Subcutaneous adipose tissue (tissue), 4 donors: ENCODE results near the gene NBEAL2. TPM values are rescaled to one million over a fixed set of nuclear protein-coding genes. Genes with fewer than 3 reads are reported as not detected.

Experiments
- total RNA-seq, 4 donors: library from RNA; depleted of rRNA; stranded (reverse); fragments of >200 nt; gene quantifications; one replicate each; pipeline ENCODE4 v1.1.0, GENCODE V29; 2016
- TF ChIP-seq, protein P1 (sequence below): fragments of 450-650 bp; IDR thresholded peaks from one replicate; pipeline ENCODE4 v1.5.1; 2016; ENCODE audit warnings: low read depth, mild to moderate bottlenecking, control low read depth, antibody characterized with exemption, moderate library complexity

The NBEAL2 gene
- total RNA-seq, 4 donors from 2014 or later = 13.4 to 62.2 (median 23.6) TPM

DNA sequence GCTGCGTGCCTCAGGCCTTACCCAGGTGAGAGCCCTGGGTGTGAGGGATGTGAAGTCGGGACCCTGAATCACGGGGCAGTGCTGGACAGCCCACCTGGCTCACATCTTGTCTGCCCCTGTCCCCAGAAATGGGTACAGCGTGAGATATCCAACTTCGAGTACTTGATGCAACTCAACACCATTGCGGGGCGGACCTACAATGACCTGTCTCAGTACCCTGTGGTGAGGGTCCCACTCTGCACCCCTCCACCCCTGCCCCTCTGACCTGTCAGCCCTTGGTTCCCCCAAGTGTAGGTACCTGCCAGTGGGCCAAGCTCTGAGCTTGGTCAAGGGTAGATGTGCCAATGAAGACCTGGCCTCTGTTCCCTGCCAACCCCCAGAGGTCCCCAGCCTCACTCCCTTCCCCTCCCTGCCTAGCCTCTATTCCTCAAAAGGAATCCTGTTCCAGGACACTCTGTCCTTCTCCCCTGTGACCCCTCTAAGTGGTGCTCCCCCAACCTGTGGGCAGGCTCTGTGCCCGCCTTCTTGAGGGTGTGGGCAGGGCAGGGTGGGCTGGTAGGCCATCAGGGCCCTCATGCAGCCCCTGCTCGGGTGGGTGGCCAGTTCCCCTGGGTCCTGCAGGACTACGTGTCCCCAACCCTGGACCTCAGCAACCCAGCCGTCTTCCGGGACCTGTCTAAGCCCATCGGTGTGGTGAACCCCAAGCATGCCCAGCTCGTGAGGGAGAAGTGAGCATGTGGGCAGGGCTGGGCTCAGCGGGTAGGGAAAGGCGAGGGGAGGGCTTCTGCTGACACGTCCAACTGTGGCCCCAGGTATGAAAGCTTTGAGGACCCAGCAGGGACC is 25.1 kb downstream of the NBEAL2 start:
- TF ChIP-seq, protein P1, sequence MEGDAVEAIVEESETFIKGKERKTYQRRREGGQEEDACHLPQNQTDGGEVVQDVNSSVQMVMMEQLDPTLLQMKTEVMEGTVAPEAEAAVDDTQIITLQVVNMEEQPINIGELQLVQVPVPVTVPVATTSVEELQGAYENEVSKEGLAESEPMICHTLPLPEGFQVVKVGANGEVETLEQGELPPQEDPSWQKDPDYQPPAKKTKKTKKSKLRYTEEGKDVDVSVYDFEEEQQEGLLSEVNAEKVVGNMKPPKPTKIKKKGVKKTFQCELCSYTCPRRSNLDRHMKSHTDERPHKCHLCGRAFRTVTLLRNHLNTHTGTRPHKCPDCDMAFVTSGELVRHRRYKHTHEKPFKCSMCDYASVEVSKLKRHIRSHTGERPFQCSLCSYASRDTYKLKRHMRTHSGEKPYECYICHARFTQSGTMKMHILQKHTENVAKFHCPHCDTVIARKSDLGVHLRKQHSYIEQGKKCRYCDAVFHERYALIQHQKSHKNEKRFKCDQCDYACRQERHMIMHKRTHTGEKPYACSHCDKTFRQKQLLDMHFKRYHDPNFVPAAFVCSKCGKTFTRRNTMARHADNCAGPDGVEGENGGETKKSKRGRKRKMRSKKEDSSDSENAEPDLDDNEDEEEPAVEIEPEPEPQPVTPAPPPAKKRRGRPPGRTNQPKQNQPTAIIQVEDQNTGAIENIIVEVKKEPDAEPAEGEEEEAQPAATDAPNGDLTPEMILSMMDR = no peak

DNA sequence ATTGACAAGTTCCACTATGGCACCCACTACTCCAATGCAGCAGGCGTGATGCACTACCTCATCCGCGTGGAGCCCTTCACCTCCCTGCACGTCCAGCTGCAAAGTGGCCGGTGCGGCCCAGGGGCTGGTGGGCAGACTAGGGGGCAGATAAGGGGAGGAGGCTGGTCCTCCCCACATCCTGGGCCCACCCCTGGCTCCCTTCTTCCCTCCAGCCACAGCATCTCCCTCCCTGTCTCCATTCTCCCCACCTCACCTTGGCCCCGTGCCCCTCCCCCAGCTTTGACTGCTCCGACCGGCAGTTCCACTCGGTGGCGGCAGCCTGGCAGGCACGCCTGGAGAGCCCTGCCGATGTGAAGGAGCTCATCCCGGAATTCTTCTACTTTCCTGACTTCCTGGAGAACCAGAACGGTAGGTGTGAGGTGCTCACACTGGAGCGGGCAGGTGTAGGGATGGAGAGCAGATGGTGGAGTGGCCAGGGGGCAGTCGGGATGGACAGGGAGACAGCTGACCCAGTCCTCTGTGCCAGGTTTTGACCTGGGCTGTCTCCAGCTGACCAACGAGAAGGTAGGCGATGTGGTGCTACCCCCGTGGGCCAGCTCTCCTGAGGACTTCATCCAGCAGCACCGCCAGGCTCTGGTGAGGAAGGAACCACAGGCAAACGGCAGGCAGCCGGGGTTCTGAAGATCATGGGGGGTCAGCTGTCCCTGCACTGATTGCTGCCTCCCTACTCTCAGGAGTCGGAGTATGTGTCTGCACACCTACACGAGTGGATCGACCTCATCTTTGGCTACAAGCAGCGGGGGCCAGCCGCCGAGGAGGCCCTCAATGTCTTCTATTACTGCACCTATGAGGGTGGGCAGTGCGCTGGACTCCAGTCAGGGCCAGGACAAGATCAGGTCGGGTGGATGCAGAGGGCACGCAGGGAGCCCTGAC is 26.0 kb downstream of the NBEAL2 start:
- TF ChIP-seq, protein P1 = no peak

DNA sequence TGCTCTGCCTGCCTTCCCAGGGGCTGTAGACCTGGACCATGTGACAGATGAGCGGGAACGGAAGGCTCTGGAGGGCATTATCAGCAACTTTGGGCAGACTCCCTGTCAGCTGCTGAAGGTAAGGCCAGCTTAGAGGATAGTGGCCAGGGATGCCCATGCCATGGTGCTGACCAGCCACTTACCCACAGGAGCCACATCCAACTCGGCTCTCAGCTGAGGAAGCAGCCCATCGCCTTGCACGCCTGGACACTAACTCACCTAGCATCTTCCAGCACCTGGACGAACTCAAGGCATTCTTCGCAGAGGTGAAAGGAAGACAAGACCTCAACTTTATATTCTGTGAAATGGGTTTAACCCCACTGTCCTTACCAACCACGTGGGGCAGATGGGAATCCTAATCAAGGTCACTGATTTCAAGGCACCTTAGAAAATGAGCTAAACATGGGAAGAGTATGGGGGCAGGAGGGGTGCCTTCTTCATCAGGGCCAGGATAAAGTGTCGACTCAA is 26.7 kb downstream of the NBEAL2 start:
- TF ChIP-seq, protein P1 = no peak

DNA sequence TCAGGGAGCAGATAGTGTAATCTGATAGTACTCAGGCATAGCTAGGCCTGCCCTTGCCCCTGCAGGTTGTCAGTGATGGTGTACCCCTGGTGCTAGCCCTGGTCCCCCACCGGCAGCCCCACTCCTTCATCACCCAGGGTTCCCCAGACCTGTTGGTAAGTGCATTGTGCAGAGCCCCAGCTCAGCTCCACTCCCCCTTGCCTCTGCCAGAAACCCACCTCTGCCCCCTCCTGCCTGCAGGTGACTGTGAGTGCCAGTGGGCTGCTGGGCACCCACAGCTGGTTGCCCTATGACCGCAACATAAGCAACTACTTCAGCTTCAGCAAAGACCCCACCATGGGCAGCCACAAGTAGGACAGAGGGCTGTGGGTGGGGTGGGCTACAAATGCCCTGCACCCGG is 27.5 kb downstream of the NBEAL2 start:
- TF ChIP-seq, protein P1 = no peak

DNA sequence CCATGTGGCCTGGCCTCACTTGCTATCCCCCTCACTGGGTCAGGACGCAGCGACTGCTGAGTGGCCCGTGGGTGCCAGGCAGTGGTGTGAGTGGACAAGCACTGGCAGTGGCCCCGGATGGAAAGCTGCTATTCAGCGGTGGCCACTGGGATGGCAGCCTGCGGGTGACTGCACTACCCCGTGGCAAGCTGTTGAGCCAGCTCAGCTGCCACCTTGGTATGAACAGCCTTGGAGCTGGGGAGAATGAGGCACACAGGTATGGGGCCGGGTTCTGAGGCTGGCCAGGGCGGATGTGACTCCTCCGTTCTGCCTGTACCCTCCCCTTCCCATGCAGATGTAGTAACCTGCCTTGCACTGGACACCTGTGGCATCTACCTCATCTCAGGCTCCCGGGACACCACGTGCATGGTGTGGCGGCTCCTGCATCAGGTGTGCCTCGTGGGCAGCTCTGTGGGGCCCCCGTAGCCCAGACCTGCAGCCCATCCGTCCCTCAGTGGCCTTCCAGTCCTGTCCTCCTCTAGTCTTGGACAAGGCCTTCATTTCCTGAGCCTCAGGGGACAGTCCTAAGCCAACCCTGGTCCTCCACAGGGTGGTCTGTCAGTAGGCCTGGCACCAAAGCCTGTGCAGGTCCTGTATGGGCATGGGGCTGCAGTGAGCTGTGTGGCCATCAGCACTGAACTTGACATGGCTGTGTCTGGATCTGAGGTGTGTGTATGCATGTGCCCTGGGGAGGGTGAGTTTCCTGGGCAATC is 28.2 kb downstream of the NBEAL2 start:
- TF ChIP-seq, protein P1 = no peak

DNA sequence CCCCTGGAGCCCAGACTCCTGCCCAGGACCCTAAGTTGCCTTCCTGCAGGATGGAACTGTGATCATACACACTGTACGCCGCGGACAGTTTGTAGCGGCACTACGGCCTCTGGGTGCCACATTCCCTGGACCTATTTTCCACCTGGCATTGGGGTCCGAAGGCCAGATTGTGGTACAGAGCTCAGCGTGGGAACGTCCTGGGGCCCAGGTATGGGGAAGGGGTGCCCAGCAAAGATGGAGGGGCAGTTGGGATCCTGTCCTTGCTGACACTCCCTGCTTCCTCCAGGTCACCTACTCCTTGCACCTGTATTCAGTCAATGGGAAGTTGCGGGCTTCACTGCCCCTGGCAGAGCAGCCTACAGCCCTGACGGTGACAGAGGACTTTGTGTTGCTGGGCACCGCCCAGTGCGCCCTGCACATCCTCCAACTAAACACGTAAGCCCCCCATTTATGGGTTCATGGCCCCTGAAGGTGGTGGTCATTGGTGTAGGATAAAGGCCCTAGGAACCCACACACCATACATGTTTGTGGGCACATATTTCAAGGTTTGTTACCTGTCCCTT is 28.8 kb downstream of the NBEAL2 start:
- TF ChIP-seq, protein P1 = no peak
